SU-DHL-6 (cell line): ENCODE measurements around the gene NGB.

ENCODE experiments used
- EZH2phosphoT487 ChIP-seq: fragments of 200-600 bp; sonication (generic), shearing (Covaris generic); conservative IDR thresholded peaks from 2 replicates; pipeline ENCODE4 v1.6.1; 2018; ENCODE audit warnings: mild to moderate bottlenecking, antibody characterized with exemption, low read length, moderate library complexity, mixed read lengths
- TF ChIP-seq, protein P1 (sequence below): fragments of 200-600 bp; sonication (generic); IDR thresholded peaks from one replicate; pipeline ENCODE4 v1.5.1; 2017; ENCODE audit warnings: antibody characterized with exemption, mild to moderate bottlenecking, low read length, moderate library complexity; ENCODE audit not compliant: insufficient read depth, poor library complexity, severe bottlenecking

- TF ChIP-seq, protein P1, sequence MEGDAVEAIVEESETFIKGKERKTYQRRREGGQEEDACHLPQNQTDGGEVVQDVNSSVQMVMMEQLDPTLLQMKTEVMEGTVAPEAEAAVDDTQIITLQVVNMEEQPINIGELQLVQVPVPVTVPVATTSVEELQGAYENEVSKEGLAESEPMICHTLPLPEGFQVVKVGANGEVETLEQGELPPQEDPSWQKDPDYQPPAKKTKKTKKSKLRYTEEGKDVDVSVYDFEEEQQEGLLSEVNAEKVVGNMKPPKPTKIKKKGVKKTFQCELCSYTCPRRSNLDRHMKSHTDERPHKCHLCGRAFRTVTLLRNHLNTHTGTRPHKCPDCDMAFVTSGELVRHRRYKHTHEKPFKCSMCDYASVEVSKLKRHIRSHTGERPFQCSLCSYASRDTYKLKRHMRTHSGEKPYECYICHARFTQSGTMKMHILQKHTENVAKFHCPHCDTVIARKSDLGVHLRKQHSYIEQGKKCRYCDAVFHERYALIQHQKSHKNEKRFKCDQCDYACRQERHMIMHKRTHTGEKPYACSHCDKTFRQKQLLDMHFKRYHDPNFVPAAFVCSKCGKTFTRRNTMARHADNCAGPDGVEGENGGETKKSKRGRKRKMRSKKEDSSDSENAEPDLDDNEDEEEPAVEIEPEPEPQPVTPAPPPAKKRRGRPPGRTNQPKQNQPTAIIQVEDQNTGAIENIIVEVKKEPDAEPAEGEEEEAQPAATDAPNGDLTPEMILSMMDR: no peak
- TF ChIP-seq EZH2phosphoT487: no peak
These were observed 25.1 kb upstream of the NGB start for GRCh38 chr14:77296155-77296554.
